ENCODE measurements around the gene FYB1. TPM values are rescaled to one million over a fixed set of nuclear protein-coding genes. Genes with fewer than 3 reads are reported as not detected.

FYB1 gene
- total and polyA plus RNA-seq, 2 experiments from 2014 or later, result not detected

DNA sequence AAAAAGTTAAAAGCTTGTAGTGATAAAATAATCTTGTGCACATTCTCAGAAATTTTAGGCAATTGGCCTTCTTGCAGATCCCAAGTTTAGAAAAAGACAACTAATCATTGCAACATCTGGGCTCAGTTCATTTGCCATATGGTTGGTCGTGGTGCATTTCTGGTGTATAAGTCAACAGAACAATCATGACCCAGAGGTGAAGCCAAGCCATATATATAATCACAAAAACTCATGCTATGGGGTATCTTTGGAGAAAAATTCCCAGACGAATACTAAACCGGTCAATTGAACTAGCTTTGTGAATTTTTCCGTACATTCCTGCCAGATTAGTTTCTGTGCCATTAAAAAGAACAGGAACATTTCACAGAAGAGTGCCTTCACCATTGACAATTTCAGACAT is 50.3 kb downstream of the FYB1 start:
- H3K27me3 Mint-ChIP-seq (ENCODE audit: insufficient read depth, low read depth, poor library complexity), result no peaks in the 10 kb centered on the region
- Histone ChIP-seq H3K4me1 (ENCODE audit: insufficient read depth) (no peaks in the 10 kb centered on the region), H3K79me2 (replicated peaks; ENCODE audit: insufficient read depth) (no peaks in the 10 kb centered on the region), H3K36me3 (ENCODE audit: insufficient read depth) (no peaks in the 10 kb centered on the region), H2AFZ (no peak overlapping the region), H3F3A (replicated peaks; ENCODE audit: low read depth) (no peaks in the 10 kb centered on the region), H3K9me2 (ENCODE audit: insufficient read depth) (no peaks in the 10 kb centered on the region; the same call in 1 of the 2 replicates), H3K27ac (ENCODE audit: low read depth) (no peak overlapping the region), H3K4me3 (no peak overlapping the region), H3K4me2 (no peak overlapping the region), H4K20me1 (replicated peaks; ENCODE audit: insufficient read depth) (no peaks in the 10 kb centered on the region), H3K27me3 (ENCODE audit: insufficient read depth) (no peaks in the 10 kb centered on the region)
- no peak for ATAC-seq
- H3K4me1 Mint-ChIP-seq, result peaks cover 7% of the 10 kb centered on the region
- no peaks in the 10 kb centered on the region for H3K9me3 Mint-ChIP-seq
- no peak for DNase-seq (ENCODE audit: low spot score)
- no peaks in the 10 kb centered on the region for H3K36me3 Mint-ChIP-seq (ENCODE audit: low read depth)
- TF ChIP-seq STAT1 (IDR thresholded peaks at IDR 0.05; ENCODE audit: unreplicated experiment), result no peak
- no peak for TF ChIP-seq ZNF331 (CRISPR knock-in tag; IDR thresholded peaks at IDR 0.05; ENCODE audit: low read depth)
- TF ChIP-seq JUNB (IDR thresholded peaks at IDR 0.05; ENCODE audit: unreplicated experiment), result no peak
- TF ChIP-seq EZH2 (IDR thresholded peaks at IDR 0.05; ENCODE audit: low read depth, unreplicated experiment), result no peak
- TF ChIP-seq ZNF114 (CRISPR knock-in tag; IDR thresholded peaks at IDR 0.05), result no peak
- TF ChIP-seq, protein P1, sequence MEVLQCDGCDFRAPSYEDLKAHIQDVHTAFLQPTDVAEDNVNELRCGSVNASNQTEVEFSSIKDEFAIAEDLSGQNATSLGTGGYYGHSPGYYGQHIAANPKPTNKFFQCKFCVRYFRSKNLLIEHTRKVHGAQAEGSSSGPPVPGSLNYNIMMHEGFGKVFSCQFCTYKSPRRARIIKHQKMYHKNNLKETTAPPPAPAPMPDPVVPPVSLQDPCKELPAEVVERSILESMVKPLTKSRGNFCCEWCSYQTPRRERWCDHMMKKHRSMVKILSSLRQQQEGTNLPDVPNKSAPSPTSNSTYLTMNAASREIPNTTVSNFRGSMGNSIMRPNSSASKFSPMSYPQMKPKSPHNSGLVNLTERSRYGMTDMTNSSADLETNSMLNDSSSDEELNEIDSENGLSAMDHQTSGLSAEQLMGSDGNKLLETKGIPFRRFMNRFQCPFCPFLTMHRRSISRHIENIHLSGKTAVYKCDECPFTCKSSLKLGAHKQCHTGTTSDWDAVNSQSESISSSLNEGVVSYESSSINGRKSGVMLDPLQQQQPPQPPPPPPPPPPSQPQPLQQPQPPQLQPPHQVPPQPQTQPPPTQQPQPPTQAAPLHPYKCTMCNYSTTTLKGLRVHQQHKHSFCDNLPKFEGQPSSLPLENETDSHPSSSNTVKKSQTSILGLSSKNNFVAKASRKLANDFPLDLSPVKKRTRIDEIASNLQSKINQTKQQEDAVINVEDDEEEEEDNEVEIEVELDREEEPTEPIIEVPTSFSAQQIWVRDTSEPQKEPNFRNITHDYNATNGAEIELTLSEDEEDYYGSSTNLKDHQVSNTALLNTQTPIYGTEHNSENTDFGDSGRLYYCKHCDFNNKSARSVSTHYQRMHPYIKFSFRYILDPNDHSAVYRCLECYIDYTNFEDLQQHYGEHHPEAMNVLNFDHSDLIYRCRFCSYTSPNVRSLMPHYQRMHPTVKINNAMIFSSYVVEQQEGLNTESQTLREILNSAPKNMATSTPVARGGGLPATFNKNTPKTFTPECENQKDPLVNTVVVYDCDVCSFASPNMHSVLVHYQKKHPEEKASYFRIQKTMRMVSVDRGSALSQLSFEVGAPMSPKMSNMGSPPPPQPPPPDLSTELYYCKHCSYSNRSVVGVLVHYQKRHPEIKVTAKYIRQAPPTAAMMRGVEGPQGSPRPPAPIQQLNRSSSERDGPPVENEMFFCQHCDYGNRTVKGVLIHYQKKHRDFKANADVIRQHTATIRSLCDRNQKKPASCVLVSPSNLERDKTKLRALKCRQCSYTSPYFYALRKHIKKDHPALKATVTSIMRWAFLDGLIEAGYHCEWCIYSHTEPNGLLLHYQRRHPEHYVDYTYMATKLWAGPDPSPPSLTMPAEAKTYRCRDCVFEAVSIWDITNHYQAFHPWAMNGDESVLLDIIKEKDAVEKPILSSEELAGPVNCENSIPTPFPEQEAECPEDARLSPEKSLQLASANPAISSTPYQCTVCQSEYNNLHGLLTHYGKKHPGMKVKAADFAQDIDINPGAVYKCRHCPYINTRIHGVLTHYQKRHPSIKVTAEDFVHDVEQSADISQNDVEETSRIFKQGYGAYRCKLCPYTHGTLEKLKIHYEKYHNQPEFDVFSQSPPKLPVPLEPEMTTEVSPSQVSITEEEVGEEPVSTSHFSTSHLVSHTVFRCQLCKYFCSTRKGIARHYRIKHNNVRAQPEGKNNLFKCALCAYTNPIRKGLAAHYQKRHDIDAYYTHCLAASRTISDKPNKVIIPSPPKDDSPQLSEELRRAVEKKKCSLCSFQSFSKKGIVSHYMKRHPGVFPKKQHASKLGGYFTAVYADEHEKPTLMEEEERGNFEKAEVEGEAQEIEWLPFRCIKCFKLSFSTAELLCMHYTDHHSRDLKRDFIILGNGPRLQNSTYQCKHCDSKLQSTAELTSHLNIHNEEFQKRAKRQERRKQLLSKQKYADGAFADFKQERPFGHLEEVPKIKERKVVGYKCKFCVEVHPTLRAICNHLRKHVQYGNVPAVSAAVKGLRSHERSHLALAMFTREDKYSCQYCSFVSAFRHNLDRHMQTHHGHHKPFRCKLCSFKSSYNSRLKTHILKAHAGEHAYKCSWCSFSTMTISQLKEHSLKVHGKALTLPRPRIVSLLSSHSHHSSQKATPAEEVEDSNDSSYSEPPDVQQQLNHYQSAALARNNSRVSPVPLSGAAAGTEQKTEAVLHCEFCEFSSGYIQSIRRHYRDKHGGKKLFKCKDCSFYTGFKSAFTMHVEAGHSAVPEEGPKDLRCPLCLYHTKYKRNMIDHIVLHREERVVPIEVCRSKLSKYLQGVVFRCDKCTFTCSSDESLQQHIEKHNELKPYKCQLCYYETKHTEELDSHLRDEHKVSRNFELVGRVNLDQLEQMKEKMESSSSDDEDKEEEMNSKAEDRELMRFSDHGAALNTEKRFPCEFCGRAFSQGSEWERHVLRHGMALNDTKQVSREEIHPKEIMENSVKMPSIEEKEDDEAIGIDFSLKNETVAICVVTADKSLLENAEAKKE (CRISPR knock-in tag; IDR thresholded peaks at IDR 0.05), result no peak
- no peak for TF ChIP-seq EZH2phosphoT487 (IDR thresholded peaks at IDR 0.05; ENCODE audit: unreplicated experiment)
- no peak for TF ChIP-seq POLR2AphosphoS5 (IDR thresholded peaks at IDR 0.05; ENCODE audit: low read depth)
- TF ChIP-seq, protein P2, sequence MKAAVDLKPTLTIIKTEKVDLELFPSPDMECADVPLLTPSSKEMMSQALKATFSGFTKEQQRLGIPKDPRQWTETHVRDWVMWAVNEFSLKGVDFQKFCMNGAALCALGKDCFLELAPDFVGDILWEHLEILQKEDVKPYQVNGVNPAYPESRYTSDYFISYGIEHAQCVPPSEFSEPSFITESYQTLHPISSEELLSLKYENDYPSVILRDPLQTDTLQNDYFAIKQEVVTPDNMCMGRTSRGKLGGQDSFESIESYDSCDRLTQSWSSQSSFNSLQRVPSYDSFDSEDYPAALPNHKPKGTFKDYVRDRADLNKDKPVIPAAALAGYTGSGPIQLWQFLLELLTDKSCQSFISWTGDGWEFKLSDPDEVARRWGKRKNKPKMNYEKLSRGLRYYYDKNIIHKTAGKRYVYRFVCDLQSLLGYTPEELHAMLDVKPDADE (IDR thresholded peaks at IDR 0.05), result no peak
- no peak for TF ChIP-seq NANOG (IDR thresholded peaks at IDR 0.05; ENCODE audit: borderline replicate concordance)
- TF ChIP-seq CREB1 (CRISPR knock-in tag; IDR thresholded peaks at IDR 0.05; ENCODE audit: low read depth), result no peak
- no peak for TF ChIP-seq REST (IDR thresholded peaks at IDR 0.05; ENCODE audit: unreplicated experiment)
- no peak for TF ChIP-seq CTCF (conservative IDR thresholded peaks at IDR 0.05; ENCODE audit: low read depth in 2 of 2)
- no peak overlapping the region for H3K4me3 Mint-ChIP-seq
- no peak overlapping the region for H3K27ac Mint-ChIP-seq

All from GM23338 (cell line).